Stimulated activated CD4-positive, alpha-beta T cell treated with anti-CD3 and anti-CD28 coated beads, Interleukin-1b, Interleukin-23, amount 100 ng/mL, for 48 hours (primary cell): ENCODE data around the gene ARRDC5.
"Not testable (repeated sequence)": the region's sequence is repeated elsewhere in the genome, so short reads cannot be mapped to it uniquely, and the experiment has no call there.

Experiments
- DNase-seq: peaks from one replicate; pipeline ENCODE4 v3.0.0-alpha.2; 2020

Gene ARRDC5

GRCh38 chr19:4902796-4903195 lies at the start of gene ARRDC5:
ARRDC5 (minus strand) TSS chr19:4902896; CDS start chr19:4902825, 71 bp downstream.
- no peak for DNase-seq

GRCh38 chr19:4951656-4952055 lies 49.0 kb upstream of the ARRDC5 start:
- DNase-seq = no peak

DNA sequence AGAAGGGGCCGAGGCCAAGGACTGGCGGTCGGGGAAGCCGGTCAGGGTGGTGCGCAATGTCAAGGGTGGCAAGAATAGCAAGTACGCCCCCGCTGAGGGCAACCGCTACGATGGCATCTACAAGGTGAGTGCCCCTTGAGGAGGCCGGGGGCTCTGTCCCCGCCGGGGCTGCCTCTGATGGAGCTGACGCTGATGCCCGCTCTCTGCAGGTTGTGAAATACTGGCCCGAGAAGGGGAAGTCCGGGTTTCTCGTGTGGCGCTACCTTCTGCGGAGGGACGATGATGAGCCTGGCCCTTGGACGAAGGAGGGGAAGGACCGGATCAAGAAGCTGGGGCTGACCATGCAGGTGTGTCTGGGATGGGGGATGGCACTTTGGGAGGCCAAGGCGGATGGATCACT lies 48.0 kb upstream of the ARRDC5 start:
- not testable (repeated sequence) for DNase-seq

- not testable (repeated sequence) for DNase-seq
Observed at GRCh38 chr19:4941638-4942169, 39.0 kb upstream of the ARRDC5 start.

- no peak for DNase-seq
Observed at GRCh38 chr19:4939466-4939865, 36.8 kb upstream of the ARRDC5 start.

DNA sequence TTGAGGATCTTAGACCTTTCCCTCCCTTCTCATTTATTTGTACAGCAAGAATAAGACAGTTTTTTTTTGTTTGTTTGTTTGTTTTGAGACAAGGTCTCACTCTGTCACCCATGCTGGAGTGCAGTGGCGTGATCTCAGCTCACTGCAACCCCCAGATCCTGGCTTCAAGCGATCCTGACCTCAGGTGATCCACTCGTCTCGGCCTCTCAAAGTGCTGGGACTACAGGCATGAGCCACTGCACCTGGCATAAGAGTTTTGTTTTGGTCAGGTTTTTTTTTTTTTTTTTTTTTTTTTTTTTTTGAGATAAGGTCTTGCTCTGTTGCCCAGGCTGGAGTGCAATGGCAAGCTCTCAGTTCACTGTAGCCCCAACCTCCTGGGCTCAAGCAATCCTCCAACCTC lies 35.8 kb upstream of the ARRDC5 start:
- not testable (repeated sequence) for DNase-seq

DNA sequence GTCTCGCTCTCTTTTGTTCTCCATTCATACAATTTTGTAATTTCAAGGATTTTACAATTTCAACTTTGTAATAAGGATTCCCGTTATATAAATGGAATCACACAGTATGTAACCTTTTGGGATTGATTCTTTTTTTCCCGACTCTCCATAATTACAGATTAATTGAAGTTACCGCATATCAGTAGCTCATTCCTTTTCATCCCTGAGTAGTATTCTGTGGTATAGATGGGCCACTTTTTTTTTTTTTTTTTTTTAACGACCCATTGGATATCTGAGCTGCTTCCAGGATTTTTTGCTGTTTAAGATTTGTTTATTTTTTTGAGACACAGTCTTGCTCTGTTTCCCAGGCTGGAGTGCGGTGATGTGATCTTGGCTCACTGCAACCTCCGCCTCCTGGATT lies 34.4 kb upstream of the ARRDC5 start:
- DNase-seq = no peak

DNA sequence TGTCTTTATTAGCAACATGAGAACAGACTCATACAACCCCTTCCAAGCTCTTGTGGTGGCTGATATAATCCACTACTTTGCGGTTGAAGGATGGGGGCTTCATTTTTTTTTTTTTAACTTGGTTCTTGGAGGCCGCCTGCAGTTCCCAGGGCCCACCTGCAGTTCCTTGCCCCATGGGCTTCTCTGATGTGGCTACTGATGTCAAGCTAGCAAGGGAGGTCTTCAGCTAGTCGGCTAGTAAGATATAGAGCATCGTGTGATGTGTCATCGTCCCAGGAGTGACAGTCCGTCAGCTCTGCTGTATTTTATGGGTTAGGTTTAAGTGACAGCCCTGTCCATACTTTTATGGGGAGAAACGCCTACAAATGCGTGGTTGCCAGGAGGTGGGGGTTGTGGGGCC lies 32.7 kb upstream of the ARRDC5 start:
- DNase-seq = no peak

DNA sequence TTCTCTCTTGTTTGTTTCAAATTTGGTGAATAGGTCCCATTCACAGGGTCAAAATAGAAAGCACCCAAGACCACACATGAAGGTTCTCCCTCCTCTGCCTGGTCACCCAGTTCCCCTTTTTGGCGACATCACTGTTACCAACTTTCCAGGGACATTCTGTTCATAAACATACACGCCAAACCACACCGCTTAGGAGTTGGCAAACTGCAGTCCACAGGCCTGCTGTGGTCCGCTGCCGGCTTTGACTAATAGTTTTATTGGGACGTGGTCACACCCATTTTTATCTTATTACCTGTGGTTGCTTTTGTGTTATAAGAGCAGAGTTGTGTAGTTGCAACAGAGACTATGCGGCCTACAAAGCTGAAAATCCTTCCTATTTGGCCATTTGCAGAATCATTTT lies 30.8 kb upstream of the ARRDC5 start:
- DNase-seq = no peak

GRCh38 chr19:4932711-4933110 lies 30.0 kb upstream of the ARRDC5 start:
- no peak for DNase-seq

GRCh38 chr19:4930664-4931063 lies 28.0 kb upstream of the ARRDC5 start:
- no peak for DNase-seq

DNA sequence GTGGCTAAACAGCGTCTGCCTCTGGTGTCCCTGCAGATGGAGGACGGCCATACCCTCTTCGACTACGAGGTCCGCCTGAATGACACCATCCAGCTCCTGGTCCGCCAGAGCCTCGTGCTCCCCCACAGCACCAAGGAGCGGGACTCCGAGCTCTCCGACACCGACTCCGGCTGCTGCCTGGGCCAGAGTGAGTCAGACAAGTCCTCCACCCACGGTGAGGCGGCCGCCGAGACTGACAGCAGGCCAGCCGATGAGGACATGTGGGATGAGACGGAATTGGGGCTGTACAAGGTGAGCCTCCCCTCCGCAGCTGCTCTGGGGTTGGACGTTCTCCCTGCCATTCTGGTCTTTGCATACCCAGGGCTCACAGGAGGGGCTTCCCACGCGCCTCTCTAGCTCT lies 26.5 kb upstream of the ARRDC5 start:
- no peak for DNase-seq

DNA sequence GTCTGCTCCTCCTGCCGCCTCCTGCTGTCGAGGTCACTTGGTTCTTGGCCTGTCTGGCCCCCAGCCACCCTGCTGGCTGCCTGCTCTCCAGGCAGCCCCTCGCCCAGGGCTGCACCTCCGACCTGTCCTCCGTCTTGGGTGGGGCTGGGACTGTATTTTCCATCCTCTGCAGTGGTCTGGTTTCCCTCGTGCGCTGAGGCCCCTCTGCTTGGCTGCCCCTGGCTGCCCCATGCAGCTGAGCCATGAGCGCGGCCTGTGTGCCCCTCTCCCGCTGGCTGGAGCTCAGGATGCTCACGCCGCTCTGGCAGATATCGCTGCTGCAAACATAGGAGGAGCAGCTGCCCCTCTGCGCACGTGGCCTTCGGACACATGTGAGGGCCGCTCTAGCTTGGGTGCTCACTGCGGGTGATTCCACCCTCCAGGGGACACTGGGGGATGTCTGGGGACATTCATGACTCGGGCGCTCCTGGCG lies 20.6 kb upstream of the ARRDC5 start:
- no peak for DNase-seq

DNA sequence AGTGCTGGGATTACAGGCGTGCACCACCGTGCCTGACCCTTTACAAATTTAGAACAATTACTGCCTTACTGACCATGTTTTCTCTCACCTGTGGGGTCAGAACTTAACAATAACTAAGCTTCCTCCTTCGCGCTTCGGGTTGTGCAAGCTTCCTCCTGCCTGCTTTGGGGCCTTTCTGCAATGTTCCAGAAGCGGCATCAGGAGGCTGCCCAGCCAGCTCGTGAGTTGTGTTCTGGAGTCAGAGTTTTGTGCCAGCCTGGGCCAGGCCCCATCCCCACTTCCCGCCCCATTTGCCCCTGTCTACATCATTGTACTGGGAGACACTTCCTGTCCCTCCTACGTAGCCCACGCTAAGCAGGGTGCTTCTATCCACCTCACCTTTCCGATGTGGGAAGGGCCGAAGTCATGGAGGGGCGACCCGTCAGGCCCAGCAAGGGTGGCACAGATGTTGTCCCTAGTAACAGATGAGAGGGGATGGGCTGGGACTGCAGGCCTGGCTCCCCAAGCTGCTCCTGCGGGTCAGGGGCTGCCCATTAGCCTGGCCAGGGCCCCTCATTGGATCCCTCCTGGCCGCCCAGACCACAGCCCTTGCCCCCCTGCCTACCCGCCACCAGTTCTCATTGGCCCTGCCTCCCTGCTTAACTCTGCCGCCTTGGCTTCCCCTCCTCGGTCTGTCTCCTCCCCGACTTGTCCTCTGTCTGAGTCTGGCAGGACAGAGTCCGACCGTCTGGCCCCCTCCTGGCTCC lies 20.0 kb upstream of the ARRDC5 start:
- no peak for DNase-seq

GRCh38 chr19:4916292-4917082 lies 13.8 kb upstream of the ARRDC5 start:
- DNase-seq = peak; percentile 25

DNA sequence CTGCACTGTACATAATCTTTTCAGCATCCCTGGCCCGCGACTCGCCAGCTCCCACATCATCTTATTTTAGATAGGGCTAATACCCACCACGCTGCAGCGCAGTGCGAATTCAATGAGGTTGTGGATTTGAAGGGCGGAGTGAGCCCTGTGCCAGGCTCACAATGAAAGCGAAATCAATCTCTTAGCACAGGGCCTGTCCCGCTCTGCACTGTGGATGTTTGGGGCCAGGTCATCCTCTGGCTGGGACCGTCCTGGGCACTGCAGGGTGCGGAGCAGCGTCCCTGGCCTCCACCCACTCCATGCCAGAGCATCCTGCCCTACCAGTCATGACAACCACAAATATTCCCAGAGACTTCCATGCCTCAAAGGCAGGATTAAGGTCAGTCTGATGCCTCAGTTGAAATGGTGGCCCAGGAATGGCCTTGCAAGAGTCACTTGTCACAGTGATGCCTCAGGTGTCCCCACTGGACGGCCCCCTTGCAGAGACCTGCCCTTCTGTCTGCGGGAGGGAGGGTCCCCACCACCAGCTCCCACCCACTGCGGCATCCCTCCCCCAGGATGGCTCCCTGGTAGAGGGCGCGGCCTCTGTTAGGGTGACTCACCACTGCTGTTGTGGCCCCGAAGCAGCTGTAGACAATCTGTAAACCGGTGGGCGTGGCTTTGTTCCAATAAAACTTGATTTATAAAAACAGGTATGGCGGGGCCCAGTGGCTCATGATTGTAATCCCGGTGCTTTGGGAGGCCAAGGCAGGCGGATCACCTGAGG lies 12.2 kb upstream of the ARRDC5 start:
- DNase-seq = peak; percentile 70

- peak; percentile 46 for DNase-seq
Observed at GRCh38 chr19:4913996-4914735, 11.5 kb upstream of the ARRDC5 start.

- peak; percentile 87 for DNase-seq
Observed at GRCh38 chr19:4911786-4912672, 9.3 kb upstream of the ARRDC5 start.

GRCh38 chr19:4911314-4911713 lies 8.6 kb upstream of the ARRDC5 start:
- no peak for DNase-seq

DNA sequence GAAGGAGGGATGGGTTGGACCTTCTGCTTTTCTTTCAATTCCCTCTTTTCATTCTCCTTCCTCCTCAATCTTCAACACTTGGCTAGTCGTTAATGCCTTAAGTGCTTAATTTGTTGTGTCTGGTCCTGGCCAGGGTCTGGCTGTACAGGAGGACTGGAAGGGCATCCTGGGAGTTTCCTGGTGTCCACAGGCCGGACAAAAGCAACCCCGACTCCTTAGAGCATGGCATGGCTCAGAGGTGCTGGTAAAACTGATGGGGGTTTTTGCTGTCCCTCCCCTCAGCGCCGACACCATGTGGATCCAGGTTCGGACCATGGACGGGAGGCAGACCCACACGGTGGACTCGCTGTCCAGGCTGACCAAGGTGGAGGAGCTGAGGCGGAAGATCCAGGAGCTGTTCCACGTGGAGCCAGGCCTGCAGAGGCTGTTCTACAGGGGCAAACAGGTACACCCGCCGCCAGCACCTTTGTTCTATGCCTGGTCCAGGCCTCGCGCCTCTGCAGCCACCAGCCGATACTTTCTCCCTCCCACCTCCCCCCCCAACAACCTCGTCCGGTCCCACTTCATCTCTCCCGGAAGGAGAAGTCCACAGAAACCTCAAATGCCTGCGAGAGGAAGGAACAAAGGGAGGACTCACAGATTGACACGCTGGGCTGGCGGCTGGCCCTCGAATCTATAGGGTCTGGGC lies 8.0 kb upstream of the ARRDC5 start:
- DNase-seq = peak; percentile 16
